ENCODE results near the gene DPF3. TPM values are rescaled to one million over a fixed set of nuclear protein-coding genes. Genes with fewer than 3 reads are reported as not detected.

Gene DPF3
- total RNA-seq, 1 donor from 2014 or later = 0.66 TPM

GRCh38 chr14:72792051-72792788, 101.7 kb downstream of the DPF3 start:
- Mint-ChIP-seq H3K9me3 (no peaks in the 10 kb centered on the region), H3K4me3 (ENCODE audit: low read depth) (no peak overlapping the region), H3K36me3 (ENCODE audit: low read depth) (no peaks in the 10 kb centered on the region), H3K27ac (no peak overlapping the region), H3K27me3 (ENCODE audit: low read depth) (peaks cover 3% of the 10 kb centered on the region), H3K4me1 (ENCODE audit: low read depth) (no peaks in the 10 kb centered on the region)
- DNase-seq (ENCODE audit: low spot score) = no peak
- intact Hi-C loops (cut with micrococcal nuclease) = no loop called here

GRCh38 chr14:72790887-72791566, 102.9 kb downstream of the DPF3 start:
- H3K4me1 Mint-ChIP-seq (ENCODE audit: low read depth) = no peaks in the 10 kb centered on the region
- peaks cover 3% of the 10 kb centered on the region for H3K27me3 Mint-ChIP-seq (ENCODE audit: low read depth)
- H3K27ac Mint-ChIP-seq = no peak overlapping the region
- H3K9me3 Mint-ChIP-seq = no peaks in the 10 kb centered on the region
- no peaks in the 10 kb centered on the region for H3K36me3 Mint-ChIP-seq (ENCODE audit: low read depth)
- no peak for DNase-seq (ENCODE audit: low spot score)
- H3K4me3 Mint-ChIP-seq (ENCODE audit: low read depth) = no peak overlapping the region
- intact Hi-C loops (cut with micrococcal nuclease) = no loop called here

GRCh38 chr14:72788972-72789728, 104.8 kb downstream of the DPF3 start:
- Mint-ChIP-seq H3K27me3 (ENCODE audit: low read depth) (peaks cover 3% of the 10 kb centered on the region), H3K9me3 (no peaks in the 10 kb centered on the region), H3K36me3 (ENCODE audit: low read depth) (no peaks in the 10 kb centered on the region), H3K4me1 (ENCODE audit: low read depth) (no peaks in the 10 kb centered on the region), H3K27ac (no peak overlapping the region), H3K4me3 (ENCODE audit: low read depth) (no peak overlapping the region)
- DNase-seq (ENCODE audit: low spot score) = no peak
- intact Hi-C loops (cut with micrococcal nuclease) = no loop called here

GRCh38 chr14:72788255-72788654, 105.6 kb downstream of the DPF3 start:
- no peaks in the 10 kb centered on the region for H3K36me3 Mint-ChIP-seq (ENCODE audit: low read depth)
- H3K4me3 Mint-ChIP-seq (ENCODE audit: low read depth) = no peak overlapping the region
- no peaks in the 10 kb centered on the region for H3K4me1 Mint-ChIP-seq (ENCODE audit: low read depth)
- H3K27ac Mint-ChIP-seq = no peak overlapping the region
- no peak for DNase-seq (ENCODE audit: low spot score)
- H3K27me3 Mint-ChIP-seq (ENCODE audit: low read depth) = peaks cover 3% of the 10 kb centered on the region
- H3K9me3 Mint-ChIP-seq = no peaks in the 10 kb centered on the region
- intact Hi-C loops (cut with micrococcal nuclease) = no loop called here

- Mint-ChIP-seq H3K27ac (no peak overlapping the region), H3K27me3 (ENCODE audit: low read depth) (peaks cover 3% of the 10 kb centered on the region), H3K36me3 (ENCODE audit: low read depth) (no peaks in the 10 kb centered on the region), H3K4me3 (ENCODE audit: low read depth) (no peak overlapping the region), H3K4me1 (ENCODE audit: low read depth) (no peaks in the 10 kb centered on the region), H3K9me3 (no peaks in the 10 kb centered on the region)
- intact Hi-C loops (cut with micrococcal nuclease) = no loop called here
- no peak for DNase-seq (ENCODE audit: low spot score)
Observed at GRCh38 chr14:72787841-72788240, 106.1 kb downstream of the DPF3 start.

DNA sequence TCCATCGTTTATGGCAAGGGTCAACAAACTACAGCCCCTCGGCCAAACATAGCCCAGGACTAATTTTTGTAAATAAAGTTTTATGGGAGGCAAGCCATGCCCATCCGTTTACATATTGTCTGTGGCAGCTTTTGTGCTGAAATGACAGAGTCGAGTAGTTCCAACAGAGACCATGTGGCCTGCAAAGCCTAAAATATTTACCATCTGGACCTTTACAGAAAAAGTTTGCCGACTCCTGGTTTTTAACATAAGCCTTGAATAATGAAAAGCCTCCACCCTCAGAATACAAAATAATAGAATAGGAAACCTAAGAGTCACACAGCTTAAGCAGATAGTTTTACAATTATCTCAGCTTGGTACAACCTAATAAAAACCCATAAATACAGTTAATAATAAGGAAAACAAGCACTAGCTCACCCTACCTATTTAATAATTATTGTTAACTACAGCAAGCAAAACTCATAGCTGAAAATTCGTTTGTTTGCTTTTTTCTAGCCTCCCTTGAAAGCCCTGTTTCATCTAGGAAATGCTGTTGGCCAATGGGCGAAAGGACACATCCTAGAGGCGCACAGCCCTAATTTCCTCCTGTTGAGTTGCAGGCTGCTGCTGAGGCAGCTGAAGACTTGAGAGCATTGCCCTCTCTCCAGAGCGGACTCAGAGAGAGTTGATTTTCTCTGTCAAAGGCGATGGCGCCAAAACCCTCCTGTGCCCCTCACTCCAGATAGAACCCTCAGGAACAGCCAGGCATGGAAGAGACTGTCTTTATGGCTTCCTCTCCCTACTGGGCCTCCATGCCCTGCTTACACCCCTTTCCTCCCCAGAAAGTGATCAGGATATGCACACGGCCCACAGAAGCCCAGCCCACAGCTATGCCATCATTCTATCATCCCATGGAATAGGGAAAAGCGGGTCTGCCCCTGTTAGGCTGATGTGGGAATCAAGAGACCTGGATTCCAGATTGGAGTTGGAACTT, 107.2 kb downstream of the DPF3 start:
- H3K4me3 Mint-ChIP-seq (ENCODE audit: low read depth) = no peak overlapping the region
- intact Hi-C loops (cut with micrococcal nuclease) = no loop called here
- H3K4me1 Mint-ChIP-seq (ENCODE audit: low read depth) = no peaks in the 10 kb centered on the region
- H3K9me3 Mint-ChIP-seq = no peaks in the 10 kb centered on the region
- peaks cover 3% of the 10 kb centered on the region for H3K27me3 Mint-ChIP-seq (ENCODE audit: low read depth)
- no peak for DNase-seq (ENCODE audit: low spot score)
- no peaks in the 10 kb centered on the region for H3K36me3 Mint-ChIP-seq (ENCODE audit: low read depth)
- H3K27ac Mint-ChIP-seq = no peak overlapping the region

- Mint-ChIP-seq H3K4me1 (ENCODE audit: low read depth) (no peaks in the 10 kb centered on the region), H3K4me3 (ENCODE audit: low read depth) (no peak overlapping the region), H3K9me3 (no peaks in the 10 kb centered on the region), H3K27me3 (ENCODE audit: low read depth) (no peaks in the 10 kb centered on the region), H3K27ac (no peak overlapping the region), H3K36me3 (ENCODE audit: low read depth) (no peaks in the 10 kb centered on the region)
- DNase-seq (ENCODE audit: low spot score) = peak; percentile 5
- intact Hi-C loops (cut with micrococcal nuclease) = no loop called here
Observed at GRCh38 chr14:72783741-72784140, 110.2 kb downstream of the DPF3 start.

- no peak for DNase-seq (ENCODE audit: low spot score)
- Mint-ChIP-seq H3K36me3 (ENCODE audit: low read depth) (no peaks in the 10 kb centered on the region), H3K27ac (no peak overlapping the region)
Observed at GRCh38 chr14:72782817-72783216, 111.1 kb downstream of the DPF3 start.

DNA sequence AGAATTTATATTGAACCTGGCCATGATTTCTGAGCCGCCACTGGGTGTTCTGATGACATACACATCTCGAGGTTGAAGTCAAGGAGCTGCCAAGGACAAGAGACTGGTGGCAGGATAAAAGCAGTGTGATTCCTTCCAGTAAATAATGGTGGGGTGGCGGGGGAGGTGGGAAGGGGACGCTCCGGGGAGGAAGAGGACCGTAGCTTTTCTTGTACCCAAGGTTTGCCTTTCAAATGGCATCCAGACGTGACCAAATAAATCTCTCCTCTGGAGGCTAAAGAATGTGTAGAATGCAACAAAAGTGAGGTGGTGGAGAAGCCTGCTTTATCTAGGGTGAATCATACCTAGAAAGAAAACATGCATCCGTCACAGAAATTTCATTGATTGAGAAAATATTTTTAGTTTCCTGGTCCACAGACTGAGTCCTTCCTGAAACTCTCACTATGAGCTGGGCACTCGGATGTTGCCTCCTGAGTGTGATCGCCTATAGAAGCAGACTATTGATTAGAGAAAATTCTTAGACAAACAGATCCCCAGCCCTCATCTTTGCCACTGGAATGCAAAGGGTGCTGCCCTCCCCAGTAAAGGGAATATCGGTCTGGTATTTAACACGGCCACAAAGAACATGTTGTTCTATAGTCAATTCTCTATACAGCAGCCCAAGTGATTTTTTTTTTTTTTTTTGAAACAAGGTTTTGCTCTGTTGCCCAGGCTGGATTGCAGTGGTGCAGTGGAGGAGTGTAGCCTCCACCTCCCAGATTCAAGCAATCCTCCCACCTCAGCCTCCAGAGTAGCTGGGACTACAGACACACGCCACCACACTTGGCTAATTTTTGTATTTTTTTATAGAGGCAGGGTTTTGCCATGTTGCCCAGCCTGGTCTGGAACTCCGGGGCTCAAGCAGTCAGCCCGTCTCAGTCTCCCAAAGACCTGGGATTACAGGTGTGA, 112.1 kb downstream of the DPF3 start:
- DNase-seq (ENCODE audit: low spot score) = no peak
- no peak overlapping the region for H3K27ac Mint-ChIP-seq
- peaks cover 12% of the 10 kb centered on the region for H3K9me3 Mint-ChIP-seq
- peaks cover 3% of the 10 kb centered on the region for H3K4me1 Mint-ChIP-seq (ENCODE audit: low read depth)
- no peak overlapping the region for H3K4me3 Mint-ChIP-seq (ENCODE audit: low read depth)
- intact Hi-C loops (cut with micrococcal nuclease) = no loop called here
- H3K27me3 Mint-ChIP-seq (ENCODE audit: low read depth) = no peaks in the 10 kb centered on the region
- H3K36me3 Mint-ChIP-seq (ENCODE audit: low read depth) = no peaks in the 10 kb centered on the region

More at GRCh38 chr14:72782817-72783216, 111.1 kb downstream of the DPF3 start:
- Mint-ChIP-seq H3K4me3 (ENCODE audit: low read depth) (no peak overlapping the region), H3K4me1 (ENCODE audit: low read depth) (no peaks in the 10 kb centered on the region), H3K9me3 (peaks cover 3% of the 10 kb centered on the region), H3K27me3 (ENCODE audit: low read depth) (no peaks in the 10 kb centered on the region)
- intact Hi-C loops (cut with micrococcal nuclease) = no loop called here

DNA sequence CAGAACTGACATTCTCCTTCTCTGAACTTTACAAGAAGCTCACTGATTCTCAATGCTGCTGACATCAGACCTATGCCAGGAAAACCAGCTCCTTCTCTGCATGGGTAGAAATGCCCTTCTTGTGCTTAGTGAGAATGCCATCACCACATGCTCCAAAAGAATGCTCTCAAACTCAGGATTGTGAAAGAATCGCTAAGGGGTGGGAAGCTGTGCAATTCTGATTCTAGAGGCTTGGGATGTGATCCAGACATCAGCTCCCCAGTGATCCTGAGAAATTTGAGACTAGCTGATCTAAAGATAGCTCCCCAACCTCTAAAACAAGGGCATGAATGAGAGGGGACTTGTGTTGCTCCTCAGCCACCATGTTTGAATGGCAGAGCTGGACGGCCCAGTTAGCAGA, 113.2 kb downstream of the DPF3 start:
- H3K27ac Mint-ChIP-seq = no peak overlapping the region
- peaks cover 1% of the 10 kb centered on the region for H3K27me3 Mint-ChIP-seq (ENCODE audit: low read depth)
- peaks cover 3% of the 10 kb centered on the region for H3K4me1 Mint-ChIP-seq (ENCODE audit: low read depth)
- H3K9me3 Mint-ChIP-seq = peaks cover 12% of the 10 kb centered on the region
- intact Hi-C loops (cut with micrococcal nuclease) = no loop called here
- no peak overlapping the region for H3K4me3 Mint-ChIP-seq (ENCODE audit: low read depth)
- no peak for DNase-seq (ENCODE audit: low spot score)
- H3K36me3 Mint-ChIP-seq (ENCODE audit: low read depth) = no peaks in the 10 kb centered on the region

DNA sequence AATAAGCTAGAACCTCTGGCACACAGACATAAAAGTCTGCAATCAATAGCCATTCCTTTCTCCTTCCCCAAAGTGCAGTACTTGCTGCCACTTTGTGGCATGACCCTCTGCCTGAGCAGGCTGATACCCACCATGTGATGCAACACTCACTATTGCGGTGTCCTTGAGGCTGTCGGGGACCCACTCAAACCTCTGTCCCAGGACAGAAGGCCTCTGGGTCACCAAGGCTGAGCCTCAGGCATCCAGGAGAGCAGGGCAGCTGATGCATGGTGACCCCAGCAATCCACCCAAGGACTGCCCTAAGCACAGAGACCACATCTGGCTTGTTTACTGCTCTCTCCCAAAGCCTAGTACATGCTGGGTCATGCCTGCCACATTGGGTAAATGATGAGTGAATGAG, 114.2 kb downstream of the DPF3 start:
- DNase-seq (ENCODE audit: low spot score) = no peak
- Mint-ChIP-seq H3K9me3 (peaks cover 12% of the 10 kb centered on the region), H3K27ac (no peak overlapping the region), H3K4me1 (ENCODE audit: low read depth) (peaks cover 3% of the 10 kb centered on the region), H3K36me3 (ENCODE audit: low read depth) (no peaks in the 10 kb centered on the region), H3K27me3 (ENCODE audit: low read depth) (peaks cover 4% of the 10 kb centered on the region), H3K4me3 (ENCODE audit: low read depth) (no peak overlapping the region)
- intact Hi-C loops (cut with micrococcal nuclease) = no loop called here

Measured in activated T-helper 2 cell treated with anti-CD3 and anti-CD28 coated beads, Interferon-gamma antibody, Interleukin-2, Interleukin-4, amounts not matched to agents 10 μg/mL and 5 μg/mL and 100 μg/mL, durations not matched to agents 14 hours and 24 hours and 36 hours (primary cell).